HepG2 (cell line): Measurements from ENCODE around the gene ANKS3. TPM values are rescaled to one million over a fixed set of nuclear protein-coding genes. Genes with fewer than 3 reads are reported as not detected.

ENCODE experiments used
- ATAC-seq: fragments of 200-7000 bp; cut with Tn5 transposase; 3 replicates; pipeline ENCODE4 v1.9.1; 2020; ENCODE audit warnings: mild to moderate bottlenecking, moderate library complexity
- BruUV-seq: library from RNA; stranded (reverse); fragments of 400-500 nt; replicated peaks from 2 replicates; lab custom pipeline; 2021; lab: Mats Ljungman, UMichigan
- CTCF ChIA-PET: fragments of 300-600 bp; formaldehyde crosslinking; extraction: SDS; loops from one replicate; lab custom pipeline; 2021; ENCODE audit warnings: low total read pairs, inconsistent platforms, low intra/inter-chr PET ratio; lab: Yijun Ruan, JAX
- POLR2A ChIA-PET: fragments of 350-600 bp; sonication (Branson Sonifier 250); formaldehyde crosslinking; loops from one replicate; lab custom pipeline; 2020; ENCODE audit warnings: antibody characterized with exemption, inconsistent platforms; lab: Yijun Ruan, JAX
- DNase-seq: peaks from one replicate; pipeline ENCODE4 v3.0.0-alpha.2; 2015; ENCODE audit warnings: low spot score
- FAIRE-seq: peaks from 3 replicates; lab custom pipeline; 2011; peaks lifted over from hg19 to GRCh38; lab: Jason Lieb, UNC
- H2AFZ ChIP-seq: one replicate; pipeline ENCODE4 v1.6.1; 2011; ENCODE audit warnings: low read length, inconsistent platforms
- H3K27ac ChIP-seq: fragments of 300-600 bp; 3 replicates; pipeline ENCODE4 v1.8.0; 2011; ENCODE audit warnings: mixed run types, mild to moderate bottlenecking, mixed read lengths, low read length, inconsistent platforms; ENCODE audit not compliant: insufficient read depth; ENCODE audit errors: extremely low read length
- H3K27me3 ChIP-seq, 2 experiments: fragments of 200-600 bp in 1 of 2; 2 replicates in 1 of 2; 3 replicates in 1 of 2; pipeline versions ENCODE4 v1.6.0 to v1.8.0; 2011; ENCODE audit warnings: low read length in 2 of 2, mild to moderate bottlenecking in 2 of 2, moderate library complexity in 2 of 2, inconsistent platforms in 1 of 2; ENCODE audit not compliant: insufficient read depth in 2 of 2, control insufficient read depth in 1 of 2
- H3K36me3 ChIP-seq, 2 experiments: fragments of 200-600 bp in 1 of 2; replicated peaks in 1 of 2; 2 replicates in 1 of 2; 3 replicates in 1 of 2; pipeline versions ENCODE4 v1.5.1 to v1.8.0; 2011; ENCODE audit warnings: low read length in 2 of 2, inconsistent platforms in 1 of 2; ENCODE audit not compliant: insufficient read depth in 2 of 2, control insufficient read depth in 1 of 2
- H3K4me1 ChIP-seq: 2 replicates; pipeline ENCODE4 v1.5.1; 2012; ENCODE audit warnings: low read length, inconsistent platforms; ENCODE audit not compliant: insufficient read depth
- H3K4me2 ChIP-seq: 2 replicates; pipeline ENCODE4 v1.6.0; 2011; ENCODE audit warnings: low read depth, low read length, inconsistent platforms
- H3K4me3 ChIP-seq, 3 experiments: fragments of 200-600 bp in 1 of 3; sonication (generic), shearing (Covaris generic) in 1 of 3; replicated peaks in 1 of 3; 2 replicates each; pipeline ENCODE4 v1.5.1; 2011 to 2016; ENCODE audit warnings: low read length in 3 of 3, inconsistent platforms in 2 of 3, low read depth in 2 of 3, mild to moderate bottlenecking in 2 of 3, control low read depth in 1 of 3, mixed read lengths in 1 of 3; ENCODE audit not compliant: insufficient read depth in 1 of 3
- H3K79me2 ChIP-seq: one replicate; pipeline ENCODE4 v1.6.1; 2011; ENCODE audit warnings: low read length, inconsistent platforms; ENCODE audit not compliant: insufficient read depth
- H3K9ac ChIP-seq: 2 replicates; pipeline ENCODE4 v1.6.0; 2011; ENCODE audit warnings: mild to moderate bottlenecking, low read depth, low read length, inconsistent platforms; ENCODE audit not compliant: insufficient read depth
- H3K9me3 ChIP-seq: 2 replicates; pipeline ENCODE4 v1.5.1; 2012; ENCODE audit warnings: mild to moderate bottlenecking, low read length
- H4K20me1 ChIP-seq: 2 replicates; pipeline ENCODE4 v1.6.0; 2011; ENCODE audit warnings: inconsistent platforms, mild to moderate bottlenecking, low read length, moderate library complexity; ENCODE audit not compliant: insufficient read depth
- CEBPB ChIP-seq: IDR thresholded peaks from 2 replicates; pipeline ENCODE4 v1.6.1; 2011; ENCODE audit warnings: low read depth, low read length, improper control_type of control experiment, borderline replicate concordance
- CHCHD3 ChIP-seq: sonication (generic); formaldehyde crosslinking; IDR thresholded peaks from 2 replicates; pipeline ENCODE4 v1.8.0; 2022; ENCODE audit warnings: mild to moderate bottlenecking, missing genetic modification reagents, moderate library complexity
- CREB3 ChIP-seq: sonication (generic); formaldehyde crosslinking; IDR thresholded peaks from 2 replicates; pipeline ENCODE4 v1.5.0; 2020; ENCODE audit warnings: missing genetic modification reagents
- CREM ChIP-seq, 2 experiments: sonication (generic) in 1 of 2; formaldehyde crosslinking in 1 of 2; IDR thresholded peaks; 2 replicates each; pipeline versions ENCODE4 v1.4.0 to v1.6.1; 2016 to 2020; ENCODE audit warnings: antibody characterized with exemption in 1 of 2, mild to moderate bottlenecking in 1 of 2, missing genetic modification reagents in 1 of 2
- MBNL3 ChIP-seq: fragments of 250-450 bp; sonication (Bioruptor Pico); conservative IDR thresholded peaks from 2 replicates; pipeline ENCODE4 v1.8.0; 2022; ENCODE audit warnings: mild to moderate bottlenecking, inconsistent platforms
- MEIS2 ChIP-seq: sonication (generic); formaldehyde crosslinking; IDR thresholded peaks from 2 replicates; pipeline ENCODE4 v1.9.0; 2021; ENCODE audit warnings: mild to moderate bottlenecking, missing genetic modification reagents
- RARG ChIP-seq: sonication (generic); formaldehyde crosslinking; IDR thresholded peaks from 2 replicates; pipeline ENCODE4 v1.4.0; 2020; ENCODE audit warnings: low read depth, mild to moderate bottlenecking, missing genetic modification reagents
- SIX4 ChIP-seq: sonication (generic); formaldehyde crosslinking; IDR thresholded peaks from 2 replicates; pipeline ENCODE4 v1.4.0; 2020; ENCODE audit warnings: missing genetic modification reagents
- TBX3 ChIP-seq: fragments of 450-650 bp; IDR thresholded peaks from 2 replicates; pipeline ENCODE4 v1.6.1; 2017; ENCODE audit warnings: antibody characterized with exemption, mild to moderate bottlenecking, inconsistent platforms, borderline replicate concordance
- ZNF160 ChIP-seq: sonication (generic); formaldehyde crosslinking; IDR thresholded peaks from 2 replicates; pipeline ENCODE4 v1.8.0; 2022; ENCODE audit warnings: mild to moderate bottlenecking, inconsistent platforms, missing genetic modification reagents
- ZNF264 ChIP-seq: sonication (generic); formaldehyde crosslinking; IDR thresholded peaks from 2 replicates; pipeline ENCODE4 v1.4.0; 2020; ENCODE audit warnings: missing genetic modification reagents
- ZNF605 ChIP-seq: sonication (generic); formaldehyde crosslinking; IDR thresholded peaks from 2 replicates; pipeline ENCODE4 v1.8.0; 2022; ENCODE audit warnings: mild to moderate bottlenecking, missing genetic modification reagents
- ZNF790 ChIP-seq: sonication (generic); formaldehyde crosslinking; IDR thresholded peaks from 2 replicates; pipeline ENCODE4 v1.8.0; 2022; ENCODE audit warnings: missing genetic modification reagents, mild to moderate bottlenecking, borderline replicate concordance
- WGBS: methylation state at CpG from one replicate; pipeline ENCODE4 v1.1.6; 2017; ENCODE audit warnings: low lambda C conversion rate; 5-methylcytosine and 5-hydroxymethylcytosine counted together
- in situ Hi-C: cut with HindIII; loops from 2 replicates; pipeline ENCODE4 v1.10.0; 2017; ENCODE audit warnings: low pct_unique_long_range_greater_than_20kb; ENCODE audit not compliant: extremely low pct_ligation_motif_present
- intact Hi-C: fragments of 100-400 bp; cut with micrococcal nuclease; formaldehyde crosslinking; loops from one replicate; pipeline ENCODE4 v1.10.0; 2022; ENCODE audit not compliant: unreplicated experiment
- polyA plus RNA-seq, 8 experiments: library from polyadenylated mRNA; depleted of rRNA in 3 of 8; stranded (reverse) in 7 of 8; unstranded in 1 of 8; fragments of >200 nt; fragmentation: Illumina TruSeq in 4 of 8; extraction: Trizol in 4 of 8; gene quantifications; 2 replicates each; pipeline versions ENCODE4 v1.2.1 to v1.2.3, GENCODE V29; 2011 to 2016; ENCODE audit warnings: low read depth in 4 of 8, missing spikeins in 1 of 8, mixed read lengths in 1 of 8; ENCODE audit not compliant: insufficient read depth in 1 of 8
- total RNA-seq, 5 experiments: library from RNA; depleted of rRNA; stranded (reverse); fragments of >200 nt; fragmentation: Illumina TruSeq; extraction: Trizol; gene quantifications; 2 replicates each; pipeline ENCODE4 v1.2.3, GENCODE V29; 2016; ENCODE audit warnings: low read depth in 1 of 5
- TF ChIP-seq, protein P1 (sequence below): sonication (generic); formaldehyde crosslinking; IDR thresholded peaks from 2 replicates; pipeline ENCODE4 v1.9.0; 2021; ENCODE audit warnings: missing genetic modification reagents, borderline replicate concordance

The ANKS3 gene
- total and polyA plus RNA-seq, 2 of the 13 experiments (the other 11 are each of a cell fraction or from before 2014, with no cell fraction given), result 11.4 to 15.9 TPM

DNA sequence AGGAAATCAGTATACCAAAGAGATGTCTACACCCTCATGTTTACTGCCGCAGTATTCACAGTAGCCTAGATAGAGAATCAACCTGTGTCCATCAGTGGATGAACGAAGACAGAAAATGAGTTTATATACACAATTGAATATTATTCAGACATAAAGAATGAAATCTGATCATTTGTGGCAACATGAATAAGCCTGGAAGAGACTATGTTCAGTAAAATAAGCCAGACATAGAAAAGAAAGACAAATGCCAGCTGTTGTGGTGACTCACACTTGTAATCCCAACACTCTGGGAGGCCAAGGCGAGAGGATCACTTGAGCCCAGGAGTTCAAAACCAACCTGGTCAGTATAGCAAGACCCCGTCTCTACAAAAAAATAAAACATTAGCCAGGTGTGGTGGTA lies 24.6 kb downstream of the ANKS3 start:
- FAIRE-seq (no peak), DNase-seq (no peak), ATAC-seq (no peak)
- no TSS peak for BruUV-seq
- Histone ChIP-seq H3K4me2 (no peak overlapping the region), H3K4me1 (no peaks in the 10 kb centered on the region), H3K36me3 (peaks cover 23 to 49% of the 10 kb centered on the region in 2 experiments; a peak in 4 of 5 replicates), H4K20me1 (no peaks in the 10 kb centered on the region), H3K27me3 (no peaks in the 10 kb centered on the region), H3K27ac (no peak overlapping the region), H3K79me2 (no peaks in the 10 kb centered on the region), H3K4me3 (no peak overlapping the region), H2AFZ (no peak overlapping the region), H3K9ac (no peak overlapping the region), H3K9me3 (no peaks in the 10 kb centered on the region)
- TF ChIP-seq CREM (IDR thresholded peaks at IDR 0.05) (no peak), CREM (CRISPR knock-in tag; IDR thresholded peaks at IDR 0.05) (no peak), MEIS2 (CRISPR knock-in tag) (no peak)
- 98% methylated on average over 4 of the region's 4 CpGs for WGBS
- ChIA-PET POLR2A (interaction anchor here (1.1 kb wide), 1 partner anchor 24 kb away, joined by 3 read pairs; the partner anchor contains the start of genes ANKS3 and DNAAF8), CTCF (no interaction called here)
- in situ Hi-C loops, result no loop called here
- intact Hi-C loops, result no loop called here

GRCh38 chr16:4706871-4707270 lies 27.2 kb downstream of the ANKS3 start:
- intact Hi-C loops, result no loop called here
- no peaks in the 10 kb centered on the region for H3K9me3 ChIP-seq
- 97% methylated on average over 7 of the region's 7 CpGs for WGBS
- ChIA-PET POLR2A (interaction anchor here (1.0 kb wide), 1 partner anchor 12 kb away, joined by 3 read pairs; no protein-coding TSS in a partner anchor), CTCF (no interaction called here)
- no peak overlapping the region for H2AFZ ChIP-seq
- H3K4me2 ChIP-seq, result no peak overlapping the region
- no peak for FAIRE-seq
- no peak overlapping the region for H3K27ac ChIP-seq
- H3K27me3 ChIP-seq, result no peaks in the 10 kb centered on the region
- no TSS peak for BruUV-seq
- peaks cover 23 to 48% of the 10 kb centered on the region in 2 experiments; a peak in 4 of 5 replicates for H3K36me3 ChIP-seq
- no peaks in the 10 kb centered on the region for H3K79me2 ChIP-seq
- peaks cover 16% of the 10 kb centered on the region for H3K4me1 ChIP-seq
- no peak overlapping the region for H3K9ac ChIP-seq
- H4K20me1 ChIP-seq, result no peaks in the 10 kb centered on the region
- TF ChIP-seq ZNF605 (no peak), TBX3 (no peak), MBNL3 (no peak), ZNF160 (no peak), RARG (CRISPR knock-in tag) (no peak), ZNF790 (CRISPR knock-in tag) (no peak), SIX4 (CRISPR knock-in tag) (no peak), ZNF264 (CRISPR knock-in tag) (no peak), CREB3 (CRISPR knock-in tag) (no peak), CHCHD3 (CRISPR knock-in tag) (no peak), CEBPB (no peak)
- TF ChIP-seq, protein P1, sequence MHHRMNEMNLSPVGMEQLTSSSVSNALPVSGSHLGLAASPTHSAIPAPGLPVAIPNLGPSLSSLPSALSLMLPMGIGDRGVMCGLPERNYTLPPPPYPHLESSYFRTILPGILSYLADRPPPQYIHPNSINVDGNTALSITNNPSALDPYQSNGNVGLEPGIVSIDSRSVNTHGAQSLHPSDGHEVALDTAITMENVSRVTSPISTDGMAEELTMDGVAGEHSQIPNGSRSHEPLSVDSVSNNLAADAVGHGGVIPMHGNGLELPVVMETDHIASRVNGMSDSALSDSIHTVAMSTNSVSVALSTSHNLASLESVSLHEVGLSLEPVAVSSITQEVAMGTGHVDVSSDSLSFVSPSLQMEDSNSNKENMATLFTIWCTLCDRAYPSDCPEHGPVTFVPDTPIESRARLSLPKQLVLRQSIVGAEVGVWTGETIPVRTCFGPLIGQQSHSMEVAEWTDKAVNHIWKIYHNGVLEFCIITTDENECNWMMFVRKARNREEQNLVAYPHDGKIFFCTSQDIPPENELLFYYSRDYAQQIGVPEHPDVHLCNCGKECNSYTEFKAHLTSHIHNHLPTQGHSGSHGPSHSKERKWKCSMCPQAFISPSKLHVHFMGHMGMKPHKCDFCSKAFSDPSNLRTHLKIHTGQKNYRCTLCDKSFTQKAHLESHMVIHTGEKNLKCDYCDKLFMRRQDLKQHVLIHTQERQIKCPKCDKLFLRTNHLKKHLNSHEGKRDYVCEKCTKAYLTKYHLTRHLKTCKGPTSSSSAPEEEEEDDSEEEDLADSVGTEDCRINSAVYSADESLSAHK (CRISPR knock-in tag), result no peak
- DNase-seq, result no peak
- in situ Hi-C loops, result no loop called here
- ATAC-seq, result no peak
- no peak overlapping the region for H3K4me3 ChIP-seq
